Ascending aorta (tissue), 2 donors: ENCODE measurements around the gene YEATS2. TPM values are rescaled to one million over a fixed set of nuclear protein-coding genes. Genes with fewer than 3 reads are reported as not detected.

Experiments used
- DNase-seq, 2 donors: peaks; one replicate each; pipeline ENCODE4 v3.0.0-alpha.2; 2019; ENCODE audit warnings: low spot score in 2 of 2
- H3K27ac ChIP-seq, 2 donors: fragments of 200-600 bp; sonication (generic); one replicate each; pipeline ENCODE4 v1.5.1; 2016 to 2017; ENCODE audit warnings: mild to moderate bottlenecking in 1 of 2
- H3K27me3 ChIP-seq: fragments of 200-600 bp; sonication (generic); one replicate; pipeline ENCODE4 v1.5.1; 2017
- H3K36me3 ChIP-seq, 2 donors: fragments of 200-600 bp; sonication (generic); one replicate each; pipeline ENCODE4 v1.5.1; 2016
- H3K4me1 ChIP-seq, 2 donors: fragments of 200-600 bp; sonication (generic); one replicate each; pipeline ENCODE4 v1.5.1; 2016 to 2017; ENCODE audit warnings: mild to moderate bottlenecking in 1 of 2
- H3K4me3 ChIP-seq, 2 donors: fragments of 200-600 bp; sonication (generic); one replicate each; pipeline ENCODE4 v1.5.1; 2016 to 2017; ENCODE audit warnings: mild to moderate bottlenecking in 1 of 2
- H3K9me3 ChIP-seq, 2 donors: fragments of 200-600 bp; sonication (generic); one replicate each; pipeline ENCODE4 v1.5.1; 2016
- intact Hi-C: fragments of 100-400 bp; cut with DNase I; formaldehyde crosslinking; loops from one replicate; pipeline ENCODE4 v1.15.1; 2023
- total RNA-seq: library from RNA; depleted of rRNA; stranded (reverse); fragments of >200 nt; gene quantifications from one replicate; pipeline ENCODE4 v1.1.0, GENCODE V29; 2016
- TF ChIP-seq, protein P1 (sequence below), 3 experiments: fragments of 200-600 bp in 2 of 3; fragments of 450-650 bp in 1 of 3; sonication (generic) in 2 of 3; IDR thresholded peaks; one replicate each; pipeline ENCODE4 v1.5.1; 2016 to 2019; ENCODE audit warnings: antibody characterized with exemption in 3 of 3, mild to moderate bottlenecking in 1 of 3, moderate library complexity in 1 of 3

The YEATS2 gene
- total RNA-seq, 1 donor from 2014 or later = 29.2 TPM

DNA sequence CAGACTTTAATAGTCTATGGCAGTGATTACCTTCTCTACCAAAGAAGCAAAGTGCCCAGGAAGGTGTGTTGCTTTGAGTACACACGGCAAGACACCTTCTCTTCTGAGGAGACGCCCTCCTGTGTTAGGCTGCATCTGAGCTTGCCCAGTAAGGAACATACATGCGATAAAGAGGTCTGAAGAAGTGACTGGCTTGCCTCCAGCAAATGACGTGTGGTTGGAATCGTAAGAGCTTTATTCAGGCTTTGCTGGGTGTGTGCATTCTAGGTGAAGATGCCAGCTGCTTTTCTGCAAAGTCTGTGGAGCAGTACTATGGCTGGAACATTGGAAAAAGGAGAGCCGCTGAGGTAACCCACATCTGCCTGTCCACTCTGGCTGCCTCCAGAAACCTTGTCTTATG, 105.4 kb downstream of the YEATS2 start:
- Histone ChIP-seq H3K9me3 (no peaks in the 10 kb centered on the region), H3K4me1 (no peaks in the 10 kb centered on the region), H3K27ac (no peak overlapping the region), H3K36me3 (peaks cover 86 to 95% of the 10 kb centered on the region in 2 donors), H3K27me3 (no peaks in the 10 kb centered on the region), H3K4me3 (no peak overlapping the region)
- DNase-seq = no peak
- intact Hi-C loops = no loop called here
- TF ChIP-seq, protein P1, sequence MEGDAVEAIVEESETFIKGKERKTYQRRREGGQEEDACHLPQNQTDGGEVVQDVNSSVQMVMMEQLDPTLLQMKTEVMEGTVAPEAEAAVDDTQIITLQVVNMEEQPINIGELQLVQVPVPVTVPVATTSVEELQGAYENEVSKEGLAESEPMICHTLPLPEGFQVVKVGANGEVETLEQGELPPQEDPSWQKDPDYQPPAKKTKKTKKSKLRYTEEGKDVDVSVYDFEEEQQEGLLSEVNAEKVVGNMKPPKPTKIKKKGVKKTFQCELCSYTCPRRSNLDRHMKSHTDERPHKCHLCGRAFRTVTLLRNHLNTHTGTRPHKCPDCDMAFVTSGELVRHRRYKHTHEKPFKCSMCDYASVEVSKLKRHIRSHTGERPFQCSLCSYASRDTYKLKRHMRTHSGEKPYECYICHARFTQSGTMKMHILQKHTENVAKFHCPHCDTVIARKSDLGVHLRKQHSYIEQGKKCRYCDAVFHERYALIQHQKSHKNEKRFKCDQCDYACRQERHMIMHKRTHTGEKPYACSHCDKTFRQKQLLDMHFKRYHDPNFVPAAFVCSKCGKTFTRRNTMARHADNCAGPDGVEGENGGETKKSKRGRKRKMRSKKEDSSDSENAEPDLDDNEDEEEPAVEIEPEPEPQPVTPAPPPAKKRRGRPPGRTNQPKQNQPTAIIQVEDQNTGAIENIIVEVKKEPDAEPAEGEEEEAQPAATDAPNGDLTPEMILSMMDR (IDR thresholded peaks at IDR 0.05) = no peak

DNA sequence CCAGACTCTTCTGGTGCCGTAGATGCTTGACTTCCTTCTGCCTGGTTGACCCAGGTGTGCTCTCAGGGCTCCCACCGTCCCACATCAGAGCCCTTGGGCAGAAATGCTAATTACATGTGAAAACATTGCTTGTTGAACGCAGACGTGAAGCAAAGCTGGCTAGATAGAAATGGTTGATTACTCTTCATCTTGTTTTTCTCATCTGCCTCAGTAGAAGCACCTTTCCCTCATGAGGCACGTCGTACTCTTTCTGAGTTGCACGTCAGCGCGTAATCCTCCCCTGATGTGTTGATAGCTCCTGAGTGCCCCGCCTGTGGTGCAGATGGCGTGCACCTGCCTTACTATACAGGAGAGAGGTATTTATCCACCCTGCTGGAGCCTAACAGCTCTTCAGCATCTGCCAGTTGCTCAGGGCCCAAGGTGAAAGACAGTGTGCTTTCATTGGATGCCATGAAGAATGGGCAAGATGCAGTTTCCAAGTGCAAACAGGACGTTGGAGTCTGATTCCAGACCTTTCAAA, 109.7 kb downstream of the YEATS2 start:
- no peaks in the 10 kb centered on the region for H3K4me1 ChIP-seq
- peaks cover 90 to 94% of the 10 kb centered on the region in 2 donors for H3K36me3 ChIP-seq
- H3K4me3 ChIP-seq = no peak overlapping the region
- intact Hi-C loops = no loop called here
- TF ChIP-seq, protein P1 (IDR thresholded peaks at IDR 0.05) = no peak
- H3K9me3 ChIP-seq = no peaks in the 10 kb centered on the region
- H3K27me3 ChIP-seq = no peaks in the 10 kb centered on the region
- H3K27ac ChIP-seq = no peak overlapping the region
- no peak for DNase-seq

DNA sequence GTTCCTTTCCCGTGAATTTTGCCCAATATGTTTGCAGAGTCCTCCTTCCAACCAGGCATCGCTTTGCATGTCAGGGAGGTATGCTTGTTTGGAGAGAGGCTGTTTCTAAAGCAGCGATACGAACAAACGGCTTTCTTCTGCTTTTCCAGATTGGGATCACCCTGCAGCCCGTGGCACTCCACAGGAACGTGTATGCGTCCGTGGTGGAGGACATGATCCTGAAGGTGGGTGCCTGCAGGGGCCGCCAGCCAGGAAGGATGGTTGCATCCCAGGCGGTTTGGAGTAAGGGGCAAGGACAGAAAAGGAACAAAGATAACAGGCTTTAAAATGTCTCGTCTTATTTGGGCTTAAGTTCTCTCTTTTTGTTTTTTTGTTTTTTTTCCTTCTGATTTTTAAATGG, 110.3 kb downstream of the YEATS2 start:
- TF ChIP-seq, protein P1 (IDR thresholded peaks at IDR 0.05) = no peak
- H3K4me1 ChIP-seq = no peaks in the 10 kb centered on the region
- DNase-seq = no peak
- peaks cover 86 to 88% of the 10 kb centered on the region in 2 donors for H3K36me3 ChIP-seq
- no peaks in the 10 kb centered on the region for H3K9me3 ChIP-seq
- H3K4me3 ChIP-seq = no peak overlapping the region
- H3K27me3 ChIP-seq = no peaks in the 10 kb centered on the region
- H3K27ac ChIP-seq = no peak overlapping the region
- intact Hi-C loops = no loop called here

DNA sequence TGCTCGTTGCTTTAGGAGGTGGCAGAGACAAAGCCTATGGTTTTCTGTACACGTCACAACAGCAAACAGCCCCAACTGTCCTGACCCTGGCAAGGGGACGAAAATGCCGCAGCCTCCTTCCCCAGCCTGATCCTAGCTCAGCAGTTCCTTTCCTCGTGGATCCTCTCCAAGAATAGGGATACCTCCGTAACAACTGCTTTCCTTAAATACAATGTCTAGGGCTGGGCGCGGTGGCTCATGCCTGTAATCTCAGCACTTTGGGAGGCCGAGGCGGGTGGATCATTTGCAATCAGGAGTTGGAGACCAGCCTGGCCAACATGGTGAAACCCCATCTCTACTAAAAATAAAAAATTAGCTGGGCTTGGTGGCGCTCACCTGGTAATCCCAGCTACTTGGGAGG, 110.8 kb downstream of the YEATS2 start:
- TF ChIP-seq, protein P1 (IDR thresholded peaks at IDR 0.05) = no peak
- intact Hi-C loops = no loop called here
- no peak for DNase-seq
- Histone ChIP-seq H3K27me3 (no peaks in the 10 kb centered on the region), H3K27ac (no peak overlapping the region), H3K9me3 (no peaks in the 10 kb centered on the region), H3K4me3 (no peak overlapping the region), H3K4me1 (no peaks in the 10 kb centered on the region), H3K36me3 (peaks cover 81 to 83% of the 10 kb centered on the region in 2 donors)

DNA sequence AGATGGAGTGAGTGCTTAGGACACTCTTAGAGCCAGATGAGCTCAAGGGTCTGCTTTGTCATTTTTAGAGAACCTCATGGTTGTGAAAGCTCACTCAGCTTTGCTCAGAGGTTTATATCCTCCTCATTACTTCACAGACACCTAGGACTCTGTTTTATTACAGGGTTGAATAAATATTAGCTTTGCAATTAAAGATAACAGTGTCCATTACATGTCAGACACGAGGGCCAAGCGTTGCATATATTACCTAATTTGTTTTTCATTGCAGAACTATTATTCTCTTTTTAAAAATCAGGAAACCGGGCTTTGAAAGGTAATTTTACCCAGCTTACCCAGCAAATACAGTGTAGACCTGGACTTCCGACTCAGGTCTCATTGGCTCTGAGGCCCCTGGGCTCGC, 111.7 kb downstream of the YEATS2 start:
- H3K4me1 ChIP-seq = no peaks in the 10 kb centered on the region
- DNase-seq = no peak
- no peak overlapping the region for H3K27ac ChIP-seq
- peaks cover 73 to 74% of the 10 kb centered on the region in 2 donors for H3K36me3 ChIP-seq
- no peaks in the 10 kb centered on the region for H3K27me3 ChIP-seq
- H3K4me3 ChIP-seq = no peak overlapping the region
- TF ChIP-seq, protein P1 (IDR thresholded peaks at IDR 0.05) = no peak
- H3K9me3 ChIP-seq = no peaks in the 10 kb centered on the region
- intact Hi-C loops = no loop called here
